Measurements from ENCODE around the gene FKTN.
"Not testable (repeated sequence)": the region's sequence is repeated elsewhere in the genome, so short reads cannot be mapped to it uniquely, and the experiment has no call there.

Gene FKTN

GRCh38 chr9:105557804-105558610, at the start of gene FKTN:
FKTN (plus strand) TSS chr9:105558131; CDS start chr9:105575033, 16,902 bp downstream.
- peak; percentile 79 for DNase-seq

- no peak for DNase-seq
Measured at GRCh38 chr9:105508530-105508929, 49.4 kb upstream of the FKTN start.

- no peak for DNase-seq
Measured at GRCh38 chr9:105510024-105510423, 47.9 kb upstream of the FKTN start.

- DNase-seq: no peak
Measured at GRCh38 chr9:105511446-105511845, 46.5 kb upstream of the FKTN start.

GRCh38 chr9:105515811-105516413, 42.0 kb upstream of the FKTN start:
- no peak for DNase-seq

GRCh38 chr9:105519710-105520369, 38.1 kb upstream of the FKTN start:
- DNase-seq: peak; percentile 47

GRCh38 chr9:105520992-105521391, 36.9 kb upstream of the FKTN start:
- not testable (repeated sequence) for DNase-seq

GRCh38 chr9:105522618-105523385, 35.1 kb upstream of the FKTN start:
- DNase-seq: not testable (repeated sequence)

- DNase-seq: no peak
Measured at GRCh38 chr9:105531530-105531929, 26.4 kb upstream of the FKTN start.

GRCh38 chr9:105535920-105536668, 21.8 kb upstream of the FKTN start:
- DNase-seq: no peak

GRCh38 chr9:105539452-105539851, 18.5 kb upstream of the FKTN start:
- DNase-seq: no peak

GRCh38 chr9:105541838-105542237, 16.1 kb upstream of the FKTN start:
- no peak for DNase-seq

- no peak for DNase-seq
Measured at GRCh38 chr9:105554042-105554441, 3.9 kb upstream of the FKTN start.

- DNase-seq: no peak
Measured at GRCh38 chr9:105572455-105572854, 14.5 kb downstream of the FKTN start.

GRCh38 chr9:105579952-105580351, 22.0 kb downstream of the FKTN start:
- not testable (repeated sequence) for DNase-seq

- not testable (repeated sequence) for DNase-seq
Measured at GRCh38 chr9:105581550-105581949, 23.6 kb downstream of the FKTN start.

GRCh38 chr9:105593145-105593544, 35.2 kb downstream of the FKTN start:
- DNase-seq: no peak

- DNase-seq: no peak
Measured at GRCh38 chr9:105608721-105609598, 51.0 kb downstream of the FKTN start.

GRCh38 chr9:105621001-105621400, 63.1 kb downstream of the FKTN start:
- no peak for DNase-seq

- DNase-seq: no peak
Measured at GRCh38 chr9:105625088-105625487, 67.2 kb downstream of the FKTN start.

GRCh38 chr9:105632807-105633206, 74.9 kb downstream of the FKTN start:
- DNase-seq: no peak

Data from activated CD4-positive, CD25-positive, alpha-beta regulatory T cell treated with anti-CD3 and anti-CD28 coated beads, Interleukin-2, amount 50 U/mL, for 72 hours (primary cell).